ENCODE results near the gene PACSIN3.
"Not testable (repeated sequence)": the region's sequence is repeated elsewhere in the genome, so short reads cannot be mapped to it uniquely, and the experiment has no call there.

GRCh38 chr11:47206577-47206976 is 20.3 kb upstream of the PACSIN3 start:
- not testable (repeated sequence) for TF ChIP-seq PLSCR1 (CRISPR knock-in tag; IDR thresholded peaks at IDR 0.05; ENCODE audit: borderline replicate concordance); ATM (IDR thresholded peaks at IDR 0.05; ENCODE audit: borderline replicate concordance); KAT8 (CRISPR knock-in tag; IDR thresholded peaks at IDR 0.05); MAFF (IDR thresholded peaks at IDR 0.05; ENCODE audit: low read depth, low read length); MXD3 (CRISPR knock-in tag; IDR thresholded peaks at IDR 0.05); EZH2 (conservative IDR thresholded peaks at IDR 0.05; ENCODE audit: low read depth, low read length); ZNF143 (CRISPR knock-in tag; IDR thresholded peaks at IDR 0.05); RXRA (CRISPR knock-in tag; IDR thresholded peaks at IDR 0.05)
